ENCODE measurements around the gene TCF4.

TCF4 gene

DNA sequence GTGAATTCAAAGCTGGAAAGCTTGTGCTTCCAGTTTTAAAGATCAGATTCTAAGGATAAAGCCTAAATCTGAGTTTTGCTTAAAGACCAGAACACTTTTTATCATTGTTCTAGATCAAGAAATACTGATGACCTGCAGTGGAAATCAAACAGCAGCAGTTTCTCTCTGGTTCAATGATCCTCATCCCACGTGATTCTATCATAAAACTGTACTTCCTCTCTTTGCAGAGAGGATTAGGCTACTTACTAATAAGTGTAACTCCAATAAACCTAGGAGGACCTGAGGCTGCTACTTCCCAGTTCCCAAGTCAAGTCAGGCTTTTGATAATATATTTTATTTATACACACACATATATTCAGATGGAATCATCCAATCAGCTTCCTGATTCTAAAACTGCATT is 81.9 kb downstream of the TCF4 start:
- DNase-seq (ENCODE audit: low read depth, low spot score) = no peak

DNA sequence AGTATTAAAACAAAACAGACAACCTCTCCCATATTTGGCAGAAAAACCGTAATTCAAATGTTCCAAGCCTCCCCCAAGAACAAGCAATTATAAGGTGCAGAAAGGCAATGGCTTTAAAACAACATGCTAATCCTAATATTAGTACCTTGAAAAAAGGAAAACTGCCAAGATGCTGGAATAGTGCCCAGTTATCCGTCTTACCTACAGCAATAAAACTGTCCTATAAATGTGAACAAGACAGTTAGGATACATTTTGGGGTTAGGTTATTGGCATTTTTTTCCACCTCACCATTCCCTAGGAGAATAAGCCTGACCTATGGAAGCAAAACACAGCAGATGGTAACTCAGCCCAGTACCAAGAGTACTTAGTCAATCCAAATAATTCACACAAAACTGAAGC is 83.2 kb downstream of the TCF4 start:
- DNase-seq (ENCODE audit: low read depth, low spot score) = no peak

GRCh38 chr18:55503167-55503820 is 84.7 kb downstream of the TCF4 start:
- no peak for DNase-seq (ENCODE audit: low read depth, low spot score)

DNA sequence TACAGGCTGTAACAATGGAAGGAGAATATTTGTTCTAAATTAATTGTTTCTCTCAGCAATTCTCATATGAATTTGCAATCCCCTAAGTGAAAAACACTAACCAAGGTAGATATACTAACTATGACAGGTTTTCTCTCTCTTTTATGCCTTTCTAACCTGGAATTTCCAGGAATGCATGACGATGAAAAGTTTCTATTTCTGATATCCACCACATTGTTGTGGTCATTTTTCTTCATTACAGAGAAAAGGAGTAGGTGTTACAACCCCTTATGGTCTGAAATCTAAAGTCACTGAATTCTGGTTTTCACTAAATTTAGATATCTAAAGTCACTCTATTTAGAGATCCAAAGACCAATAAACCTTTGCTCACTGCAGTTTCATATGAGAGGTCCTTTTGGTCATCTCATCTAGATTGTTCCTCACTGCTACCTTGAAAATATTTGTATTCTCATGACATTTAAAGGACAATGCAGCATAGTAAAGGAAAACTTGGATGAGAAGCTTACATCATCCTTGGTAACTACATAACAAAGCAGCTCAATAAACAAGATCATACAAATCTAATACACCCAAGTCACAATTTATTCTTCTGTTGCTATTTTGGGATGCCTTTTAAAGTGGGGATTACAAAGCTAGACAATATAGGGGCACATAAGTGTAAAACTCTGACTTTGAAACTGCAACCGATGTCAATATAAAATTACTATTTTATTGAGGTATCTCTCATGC is 85.8 kb downstream of the TCF4 start:
- no peak for DNase-seq (ENCODE audit: low read depth, low spot score)

DNA sequence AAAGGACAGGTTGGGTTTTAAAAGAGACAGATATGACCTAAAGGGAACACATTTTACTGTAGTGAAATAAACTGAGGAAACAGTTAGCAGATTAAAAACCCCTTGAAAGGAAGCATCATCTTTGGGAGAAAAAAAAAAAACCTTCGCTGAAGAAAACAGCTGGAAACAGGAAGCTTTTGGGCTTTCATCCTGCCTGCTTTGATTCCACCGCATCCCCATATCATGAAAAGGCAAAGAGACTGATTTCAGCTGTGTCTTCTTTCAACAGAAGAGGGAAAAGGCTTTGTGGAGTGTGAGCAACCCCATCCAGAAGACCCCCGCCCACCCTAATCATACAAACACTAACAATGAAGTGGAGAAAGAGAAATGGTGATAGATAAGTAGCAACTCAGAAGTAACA is 86.4 kb downstream of the TCF4 start:
- DNase-seq (ENCODE audit: low read depth, low spot score) = no peak

GRCh38 chr18:55500316-55501086 is 87.5 kb downstream of the TCF4 start:
- no peak for DNase-seq (ENCODE audit: low read depth, low spot score)

DNA sequence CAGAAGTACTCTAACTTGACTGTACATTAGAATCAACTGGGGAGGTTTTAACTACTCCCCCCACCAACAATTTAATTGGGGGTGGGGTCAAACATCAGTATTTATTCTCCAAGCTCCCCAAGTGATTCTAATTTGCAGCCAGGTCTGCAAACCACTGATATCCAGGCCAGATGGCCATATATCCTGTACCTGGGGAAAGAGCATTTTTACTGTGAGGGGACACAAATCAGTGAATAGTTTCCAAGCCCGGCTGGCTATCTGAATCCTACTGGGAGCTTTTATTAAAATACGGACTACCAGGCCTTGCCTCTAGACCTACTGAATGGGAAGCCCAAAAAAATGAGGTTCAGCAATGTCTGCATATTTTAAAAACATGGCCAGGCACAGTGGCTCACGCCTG is 88.5 kb downstream of the TCF4 start:
- no peak for DNase-seq (ENCODE audit: low read depth, low spot score)

DNA sequence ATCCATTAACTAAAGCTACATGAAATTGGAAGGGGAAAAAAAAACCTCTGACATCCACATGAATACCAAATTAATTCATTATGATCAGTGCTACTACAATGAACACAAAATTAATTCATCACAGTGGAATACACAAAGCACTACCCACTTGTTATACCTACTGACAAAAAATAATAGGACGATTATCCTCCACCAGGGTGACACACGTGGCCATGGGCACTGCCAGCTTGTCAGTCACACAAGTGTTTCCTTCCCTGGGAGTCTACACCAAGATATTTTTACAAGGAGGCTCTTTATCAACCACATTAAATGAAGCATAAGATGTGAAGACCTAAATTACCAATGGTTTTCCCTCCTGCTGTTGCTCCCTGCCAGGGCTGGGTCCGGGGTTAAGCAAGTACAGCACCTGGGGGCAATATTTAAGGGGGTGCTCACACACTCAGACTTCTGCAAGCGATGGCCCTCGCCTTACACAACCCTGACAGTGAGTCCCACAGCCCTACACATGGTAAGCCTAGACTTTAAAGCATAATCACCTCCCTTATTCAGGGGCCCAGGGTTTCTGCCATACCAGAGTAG is 90.1 kb downstream of the TCF4 start:
- no peak for DNase-seq (ENCODE audit: low read depth, low spot score)

DNA sequence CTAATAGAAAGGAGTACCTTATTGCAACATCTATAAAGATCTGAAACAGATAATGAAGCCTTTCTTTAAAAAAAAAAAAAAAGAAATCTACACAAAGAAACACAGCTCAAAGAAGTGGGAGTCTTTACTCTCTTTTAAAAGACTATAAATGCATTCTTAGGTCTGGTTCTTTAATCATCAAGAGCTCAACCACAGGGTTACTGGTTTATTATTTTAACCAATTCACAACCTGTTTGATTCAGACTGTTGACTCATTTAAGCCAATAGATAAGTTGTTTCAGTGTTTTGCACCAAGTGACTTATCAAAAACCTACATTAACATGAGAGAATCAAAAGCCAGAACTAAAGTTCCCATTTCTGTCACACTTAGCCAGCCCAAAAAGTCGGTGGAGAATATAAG is 93.1 kb downstream of the TCF4 start:
- no peak for DNase-seq (ENCODE audit: low read depth, low spot score)

GRCh38 chr18:55494441-55494840 is 93.6 kb downstream of the TCF4 start:
- DNase-seq (ENCODE audit: low read depth, low spot score) = no peak

DNA sequence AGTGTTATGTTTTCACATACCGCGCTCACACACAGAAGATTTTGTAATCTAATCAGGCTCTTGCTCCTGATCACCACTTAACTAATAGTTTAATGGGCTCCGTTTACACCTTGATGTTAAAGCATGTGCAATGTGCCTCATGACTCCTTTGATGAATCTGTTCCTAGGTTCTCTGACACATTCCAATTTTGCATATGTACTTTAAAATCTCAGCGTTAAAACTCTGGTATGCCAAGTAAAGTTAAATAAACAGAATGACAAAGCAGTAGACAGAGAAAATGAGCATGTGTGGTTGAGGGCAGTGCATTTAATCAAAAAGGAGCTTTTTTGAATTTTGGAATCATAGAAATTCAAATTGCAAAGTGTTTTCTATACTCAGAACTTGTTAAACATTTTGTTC is 96.4 kb downstream of the TCF4 start:
- no peak for DNase-seq (ENCODE audit: low read depth, low spot score)

DNA sequence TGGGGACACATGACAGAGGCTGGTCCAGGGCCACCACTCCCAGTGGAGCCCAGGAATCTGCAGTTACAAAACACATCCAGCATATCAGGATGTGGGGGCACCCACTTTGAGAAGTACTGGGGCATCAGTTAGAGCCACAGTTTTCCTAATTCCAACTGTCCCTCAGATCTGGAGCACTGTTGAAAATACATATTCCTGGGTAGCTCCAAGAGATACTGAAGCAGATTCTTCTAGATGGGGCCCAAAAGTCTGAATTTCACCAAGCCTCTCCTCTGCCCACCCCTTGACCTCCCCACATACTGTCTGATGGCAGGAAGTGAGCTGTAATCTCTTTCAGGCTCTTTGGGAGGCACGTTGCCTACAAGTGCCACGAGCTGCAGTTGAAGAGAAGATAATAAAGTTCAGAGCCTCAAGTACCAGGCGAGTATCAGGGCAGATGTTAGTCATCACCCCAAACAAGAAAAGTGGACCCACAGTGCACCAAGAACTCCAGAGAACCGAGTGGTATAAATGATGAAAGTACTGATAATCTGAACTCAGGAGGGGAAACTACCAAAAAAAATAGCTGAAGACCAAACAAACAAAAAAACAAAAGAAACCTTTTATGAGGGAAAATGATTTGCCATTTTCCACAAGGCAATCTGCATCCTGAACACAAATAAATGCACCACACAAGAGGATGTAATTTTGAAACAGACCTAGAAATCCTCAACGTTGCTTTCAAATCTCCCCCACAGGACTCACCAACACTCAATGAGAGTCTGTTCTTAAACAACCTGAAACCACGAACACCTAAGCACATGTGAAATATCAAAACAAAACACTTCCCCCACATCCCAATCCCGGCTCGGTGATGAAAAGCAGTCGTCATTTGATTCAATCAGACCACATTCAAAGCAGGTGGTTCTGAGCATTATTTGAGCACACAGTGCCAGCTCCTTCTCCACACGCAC is 98.7 kb downstream of the TCF4 start:
- DNase-seq (ENCODE audit: low read depth, low spot score) = no peak

DNA sequence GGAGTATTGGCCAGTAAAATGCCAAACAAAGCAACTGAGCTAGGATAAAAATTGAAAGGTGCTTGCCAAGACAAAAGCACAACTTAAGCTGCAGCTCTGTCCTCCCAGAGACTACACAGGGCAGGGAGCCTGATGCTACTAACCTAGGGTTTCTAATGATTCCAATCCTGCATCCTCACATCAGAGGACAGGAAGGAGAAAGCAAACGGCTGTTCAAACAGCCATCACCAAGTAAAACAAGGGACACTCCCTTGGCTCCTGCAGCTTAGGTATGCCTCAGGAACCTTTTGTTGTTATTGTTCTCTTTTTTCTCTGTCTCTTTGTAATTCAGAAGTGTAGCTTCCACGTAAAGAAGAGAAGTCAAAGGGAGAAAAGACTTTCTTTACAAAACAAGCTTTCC is 99.5 kb downstream of the TCF4 start:
- no peak for DNase-seq (ENCODE audit: low read depth, low spot score)

- no peak for DNase-seq (ENCODE audit: low read depth, low spot score)
Observed at GRCh38 chr18:55487997-55488396, 100.0 kb downstream of the TCF4 start.

- no peak for DNase-seq (ENCODE audit: low read depth, low spot score)
Observed at GRCh38 chr18:55486936-55487335, 101.1 kb downstream of the TCF4 start.

DNA sequence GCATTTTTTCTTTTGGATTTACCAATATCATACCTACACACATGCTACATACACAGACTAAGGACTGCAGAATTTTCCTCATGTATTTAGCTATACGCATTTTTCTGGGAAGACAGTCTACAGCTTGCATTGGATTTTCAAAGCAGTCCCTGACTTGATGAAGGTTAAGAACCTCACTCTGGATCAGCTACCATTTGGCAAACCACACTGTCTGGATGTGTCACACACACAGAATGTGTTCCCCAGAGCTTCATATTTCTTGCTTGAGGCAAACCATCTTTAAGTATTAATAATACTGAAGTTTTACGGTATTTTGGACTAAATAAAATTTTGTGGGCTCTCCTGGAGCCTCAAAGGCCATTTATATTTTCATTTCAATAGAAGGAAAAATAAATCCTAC is 102.3 kb downstream of the TCF4 start:
- no peak for DNase-seq (ENCODE audit: low read depth, low spot score)

- DNase-seq (ENCODE audit: low read depth, low spot score) = no peak
Observed at GRCh38 chr18:55484773-55485172, 103.2 kb downstream of the TCF4 start.

- DNase-seq (ENCODE audit: low read depth, low spot score) = no peak
Observed at GRCh38 chr18:55483266-55483871, 104.6 kb downstream of the TCF4 start.

- no peak for DNase-seq (ENCODE audit: low read depth, low spot score)
Observed at GRCh38 chr18:55479656-55480420, 108.2 kb downstream of the TCF4 start.

All from activated CD4-positive, CD25-positive, alpha-beta regulatory T cell treated with anti-CD3 and anti-CD28 coated beads, Interleukin-2, amount 50 U/mL, for 16 hours (primary cell).